ENCODE data around the gene DAP.

- TF ChIP-seq POLR2A (IDR thresholded peaks at IDR 0.05; ENCODE audit: low read depth, low read length) (no peak), POLR2AphosphoS5 (IDR thresholded peaks at IDR 0.05; ENCODE audit: low read depth, low read length) (no peak), TAF1 (IDR thresholded peaks at IDR 0.05; ENCODE audit: low read depth, low read length) (no peak), SPI1 (IDR thresholded peaks at IDR 0.05; ENCODE audit: low read depth, low read length) (peak; percentile 53)
These were observed 115.9 kb downstream of the DAP start for GRCh38 chr5:10645146-10645545.

Measured in GM12891 (cell line).